HepG2 (cell line): ENCODE data around the gene LRRC32. TPM values are rescaled to one million over a fixed set of nuclear protein-coding genes. Genes with fewer than 3 reads are reported as not detected.

Experiments used
- SETDB1 ChIP-seq: sonication (generic); formaldehyde crosslinking; IDR thresholded peaks from 2 replicates; pipeline ENCODE4 v1.5.1; 2020; ENCODE audit warnings: missing genetic modification reagents, mild to moderate bottlenecking, borderline replicate concordance
- SYNCRIP ChIP-seq: fragments of 200-400 bp; formaldehyde crosslinking; IDR thresholded peaks from 2 replicates; pipeline ENCODE4 v1.6.1; 2018; ENCODE audit warnings: mild to moderate bottlenecking, low read depth, low read length; ENCODE audit not compliant: insufficient read depth
- ZBTB8A ChIP-seq: sonication (generic); formaldehyde crosslinking; IDR thresholded peaks from 2 replicates; pipeline ENCODE4 v1.4.0; 2020; ENCODE audit warnings: mild to moderate bottlenecking, low read depth, missing genetic modification reagents, borderline replicate concordance
- ZNF501 ChIP-seq: sonication (generic); formaldehyde crosslinking; IDR thresholded peaks from 2 replicates; pipeline ENCODE4 v1.5.1; 2020; ENCODE audit warnings: mild to moderate bottlenecking, moderate library complexity, missing genetic modification reagents
- ZNF577 ChIP-seq: sonication (generic); formaldehyde crosslinking; IDR thresholded peaks from 2 replicates; pipeline ENCODE4 v1.4.0; 2020; ENCODE audit warnings: mild to moderate bottlenecking, low read depth, missing genetic modification reagents, borderline replicate concordance
- ZSCAN31 ChIP-seq: sonication (generic); formaldehyde crosslinking; IDR thresholded peaks from 2 replicates; pipeline ENCODE4 v1.5.0; 2020; ENCODE audit warnings: low read depth, mild to moderate bottlenecking, missing genetic modification reagents
- polyA plus RNA-seq, 8 experiments: library from polyadenylated mRNA; depleted of rRNA in 3 of 8; stranded (reverse) in 7 of 8; unstranded in 1 of 8; fragments of >200 nt; fragmentation: Illumina TruSeq in 4 of 8; extraction: Trizol in 4 of 8; gene quantifications; 2 replicates each; pipeline versions ENCODE4 v1.2.1 to v1.2.3, GENCODE V29; 2011 to 2016; ENCODE audit warnings: low read depth in 4 of 8, missing spikeins in 1 of 8, mixed read lengths in 1 of 8; ENCODE audit not compliant: insufficient read depth in 1 of 8
- total RNA-seq, 5 experiments: library from RNA; depleted of rRNA; stranded (reverse); fragments of >200 nt; fragmentation: Illumina TruSeq; extraction: Trizol; gene quantifications; 2 replicates each; pipeline ENCODE4 v1.2.3, GENCODE V29; 2016; ENCODE audit warnings: low read depth in 1 of 5
- TF ChIP-seq, protein P1 (sequence below): sonication (generic); formaldehyde crosslinking; IDR thresholded peaks from 2 replicates; pipeline ENCODE4 v1.8.0; 2022; ENCODE audit warnings: missing genetic modification reagents, mild to moderate bottlenecking, moderate library complexity, borderline replicate concordance
- TF ChIP-seq, protein P2 (sequence below): sonication (generic); formaldehyde crosslinking; IDR thresholded peaks from 2 replicates; pipeline ENCODE4 v1.5.0; 2020; ENCODE audit warnings: mild to moderate bottlenecking, missing genetic modification reagents, moderate library complexity
- TF ChIP-seq, protein P3 (sequence below): sonication (generic); formaldehyde crosslinking; IDR thresholded peaks from 2 replicates; pipeline ENCODE4 v1.4.0; 2020; ENCODE audit warnings: missing genetic modification reagents, mild to moderate bottlenecking, borderline replicate concordance
- TF ChIP-seq, protein P4 (sequence below): sonication (generic); formaldehyde crosslinking; IDR thresholded peaks from 2 replicates; pipeline ENCODE4 v1.9.0; 2022; ENCODE audit warnings: missing genetic modification reagents, mild to moderate bottlenecking, borderline replicate concordance
- TF ChIP-seq, protein P5 (sequence below): sonication (generic); formaldehyde crosslinking; IDR thresholded peaks from 2 replicates; pipeline ENCODE4 v1.8.0; 2022; ENCODE audit warnings: mild to moderate bottlenecking, missing genetic modification reagents
- TF ChIP-seq, protein P6 (sequence below): sonication (generic); formaldehyde crosslinking; IDR thresholded peaks from 2 replicates; pipeline ENCODE4 v1.4.0; 2020; ENCODE audit warnings: missing genetic modification reagents, borderline replicate concordance
- TF ChIP-seq, protein P7 (sequence below): sonication (generic); formaldehyde crosslinking; IDR thresholded peaks from 2 replicates; pipeline ENCODE4 v1.8.1; 2022; ENCODE audit warnings: mild to moderate bottlenecking, missing genetic modification reagents

The LRRC32 gene
- total and polyA plus RNA-seq, 2 of the 13 experiments (the other 11 are each of a cell fraction or from before 2014, with no cell fraction given), result 0.07 TPM; not detected in 1

DNA sequence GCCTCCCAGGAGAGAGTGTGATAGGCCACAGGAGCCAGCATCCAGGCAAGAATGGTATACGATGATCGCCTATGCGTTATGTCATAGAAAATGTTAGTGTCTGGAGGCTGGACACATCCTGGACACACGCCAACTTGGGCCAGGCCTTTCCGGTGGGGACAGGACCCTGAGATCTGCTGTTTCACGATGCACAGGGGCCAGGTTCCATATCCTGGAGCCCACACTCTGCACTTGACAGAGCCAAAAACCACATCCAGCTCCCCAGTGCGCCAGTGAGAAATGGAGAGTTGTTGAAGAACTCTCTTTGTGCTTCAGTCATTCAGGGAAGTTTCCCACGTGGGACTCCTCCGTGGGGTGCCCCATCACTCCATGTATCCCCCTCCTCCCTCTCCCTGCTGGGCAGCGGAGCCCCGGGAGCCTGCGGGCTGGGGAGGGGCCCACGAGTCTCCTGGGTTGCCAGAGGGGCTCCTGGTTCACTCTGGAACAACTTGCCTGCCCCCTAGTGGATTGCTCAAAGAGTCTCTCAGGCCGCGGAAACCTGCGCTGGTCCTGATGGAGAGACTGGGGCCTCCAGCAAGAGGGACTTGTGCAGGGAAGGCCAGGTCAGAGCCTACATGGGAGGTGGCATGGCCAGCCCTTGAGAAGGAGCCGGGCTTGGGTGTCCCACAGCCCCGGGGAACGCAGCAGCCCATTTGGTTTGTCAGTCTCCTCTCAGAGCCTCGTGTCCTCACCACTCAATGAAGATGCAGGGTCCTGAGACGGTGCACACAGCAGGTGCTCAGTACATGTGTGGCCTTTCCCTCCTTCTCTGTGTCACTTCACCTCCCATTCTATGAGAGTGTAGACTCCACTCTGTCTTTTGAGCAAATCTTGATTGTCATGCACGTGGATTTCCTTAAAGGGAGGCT lies 10.2 kb upstream of the LRRC32 start (continued):
- TF ChIP-seq, protein P1, sequence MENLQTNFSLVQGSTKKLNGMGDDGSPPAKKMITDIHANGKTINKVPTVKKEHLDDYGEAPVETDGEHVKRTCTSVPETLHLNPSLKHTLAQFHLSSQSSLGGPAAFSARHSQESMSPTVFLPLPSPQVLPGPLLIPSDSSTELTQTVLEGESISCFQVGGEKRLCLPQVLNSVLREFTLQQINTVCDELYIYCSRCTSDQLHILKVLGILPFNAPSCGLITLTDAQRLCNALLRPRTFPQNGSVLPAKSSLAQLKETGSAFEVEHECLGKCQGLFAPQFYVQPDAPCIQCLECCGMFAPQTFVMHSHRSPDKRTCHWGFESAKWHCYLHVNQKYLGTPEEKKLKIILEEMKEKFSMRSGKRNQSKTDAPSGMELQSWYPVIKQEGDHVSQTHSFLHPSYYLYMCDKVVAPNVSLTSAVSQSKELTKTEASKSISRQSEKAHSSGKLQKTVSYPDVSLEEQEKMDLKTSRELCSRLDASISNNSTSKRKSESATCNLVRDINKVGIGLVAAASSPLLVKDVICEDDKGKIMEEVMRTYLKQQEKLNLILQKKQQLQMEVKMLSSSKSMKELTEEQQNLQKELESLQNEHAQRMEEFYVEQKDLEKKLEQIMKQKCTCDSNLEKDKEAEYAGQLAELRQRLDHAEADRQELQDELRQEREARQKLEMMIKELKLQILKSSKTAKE (CRISPR knock-in tag), result no peak
- TF ChIP-seq, protein P2, sequence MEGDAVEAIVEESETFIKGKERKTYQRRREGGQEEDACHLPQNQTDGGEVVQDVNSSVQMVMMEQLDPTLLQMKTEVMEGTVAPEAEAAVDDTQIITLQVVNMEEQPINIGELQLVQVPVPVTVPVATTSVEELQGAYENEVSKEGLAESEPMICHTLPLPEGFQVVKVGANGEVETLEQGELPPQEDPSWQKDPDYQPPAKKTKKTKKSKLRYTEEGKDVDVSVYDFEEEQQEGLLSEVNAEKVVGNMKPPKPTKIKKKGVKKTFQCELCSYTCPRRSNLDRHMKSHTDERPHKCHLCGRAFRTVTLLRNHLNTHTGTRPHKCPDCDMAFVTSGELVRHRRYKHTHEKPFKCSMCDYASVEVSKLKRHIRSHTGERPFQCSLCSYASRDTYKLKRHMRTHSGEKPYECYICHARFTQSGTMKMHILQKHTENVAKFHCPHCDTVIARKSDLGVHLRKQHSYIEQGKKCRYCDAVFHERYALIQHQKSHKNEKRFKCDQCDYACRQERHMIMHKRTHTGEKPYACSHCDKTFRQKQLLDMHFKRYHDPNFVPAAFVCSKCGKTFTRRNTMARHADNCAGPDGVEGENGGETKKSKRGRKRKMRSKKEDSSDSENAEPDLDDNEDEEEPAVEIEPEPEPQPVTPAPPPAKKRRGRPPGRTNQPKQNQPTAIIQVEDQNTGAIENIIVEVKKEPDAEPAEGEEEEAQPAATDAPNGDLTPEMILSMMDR (CRISPR knock-in tag), result peak; percentile 91
- TF ChIP-seq, protein P3, sequence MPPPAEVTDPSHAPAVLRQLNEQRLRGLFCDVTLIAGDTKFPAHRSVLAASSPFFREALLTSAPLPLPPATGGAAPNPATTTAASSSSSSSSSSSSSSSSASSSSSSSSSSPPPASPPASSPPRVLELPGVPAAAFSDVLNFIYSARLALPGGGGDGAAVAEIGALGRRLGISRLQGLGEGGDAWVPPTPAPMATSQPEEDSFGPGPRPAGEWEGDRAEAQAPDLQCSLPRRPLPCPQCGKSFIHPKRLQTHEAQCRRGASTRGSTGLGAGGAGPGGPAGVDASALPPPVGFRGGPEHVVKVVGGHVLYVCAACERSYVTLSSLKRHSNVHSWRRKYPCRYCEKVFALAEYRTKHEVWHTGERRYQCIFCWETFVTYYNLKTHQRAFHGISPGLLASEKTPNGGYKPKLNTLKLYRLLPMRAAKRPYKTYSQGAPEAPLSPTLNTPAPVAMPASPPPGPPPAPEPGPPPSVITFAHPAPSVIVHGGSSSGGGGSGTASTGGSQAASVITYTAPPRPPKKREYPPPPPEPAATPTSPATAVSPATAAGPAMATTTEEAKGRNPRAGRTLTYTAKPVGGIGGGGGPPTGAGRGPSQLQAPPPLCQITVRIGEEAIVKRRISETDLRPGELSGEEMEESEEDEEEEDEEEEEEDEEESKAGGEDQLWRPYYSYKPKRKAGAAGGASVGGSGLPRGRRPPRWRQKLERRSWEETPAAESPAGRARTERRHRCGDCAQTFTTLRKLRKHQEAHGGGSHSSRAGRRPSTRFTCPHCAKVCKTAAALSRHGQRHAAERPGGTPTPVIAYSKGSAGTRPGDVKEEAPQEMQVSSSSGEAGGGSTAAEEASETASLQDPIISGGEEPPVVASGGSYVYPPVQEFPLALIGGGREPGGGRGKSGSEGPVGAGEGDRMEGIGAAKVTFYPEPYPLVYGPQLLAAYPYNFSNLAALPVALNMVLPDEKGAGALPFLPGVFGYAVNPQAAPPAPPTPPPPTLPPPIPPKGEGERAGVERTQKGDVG (CRISPR knock-in tag), result no peak
- TF ChIP-seq SETDB1 (CRISPR knock-in tag) (no peak), ZSCAN31 (no peak), ZNF501 (CRISPR knock-in tag) (peak; percentile 62; the same call in 1 of the 2 replicates), ZNF577 (CRISPR knock-in tag) (no peak), ZBTB8A (CRISPR knock-in tag) (no peak), SYNCRIP (no peak)
- TF ChIP-seq, protein P4, sequence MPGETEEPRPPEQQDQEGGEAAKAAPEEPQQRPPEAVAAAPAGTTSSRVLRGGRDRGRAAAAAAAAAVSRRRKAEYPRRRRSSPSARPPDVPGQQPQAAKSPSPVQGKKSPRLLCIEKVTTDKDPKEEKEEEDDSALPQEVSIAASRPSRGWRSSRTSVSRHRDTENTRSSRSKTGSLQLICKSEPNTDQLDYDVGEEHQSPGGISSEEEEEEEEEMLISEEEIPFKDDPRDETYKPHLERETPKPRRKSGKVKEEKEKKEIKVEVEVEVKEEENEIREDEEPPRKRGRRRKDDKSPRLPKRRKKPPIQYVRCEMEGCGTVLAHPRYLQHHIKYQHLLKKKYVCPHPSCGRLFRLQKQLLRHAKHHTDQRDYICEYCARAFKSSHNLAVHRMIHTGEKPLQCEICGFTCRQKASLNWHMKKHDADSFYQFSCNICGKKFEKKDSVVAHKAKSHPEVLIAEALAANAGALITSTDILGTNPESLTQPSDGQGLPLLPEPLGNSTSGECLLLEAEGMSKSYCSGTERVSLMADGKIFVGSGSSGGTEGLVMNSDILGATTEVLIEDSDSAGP (CRISPR knock-in tag), result no peak; the same call in 1 of the 2 replicates
- TF ChIP-seq, protein P5, sequence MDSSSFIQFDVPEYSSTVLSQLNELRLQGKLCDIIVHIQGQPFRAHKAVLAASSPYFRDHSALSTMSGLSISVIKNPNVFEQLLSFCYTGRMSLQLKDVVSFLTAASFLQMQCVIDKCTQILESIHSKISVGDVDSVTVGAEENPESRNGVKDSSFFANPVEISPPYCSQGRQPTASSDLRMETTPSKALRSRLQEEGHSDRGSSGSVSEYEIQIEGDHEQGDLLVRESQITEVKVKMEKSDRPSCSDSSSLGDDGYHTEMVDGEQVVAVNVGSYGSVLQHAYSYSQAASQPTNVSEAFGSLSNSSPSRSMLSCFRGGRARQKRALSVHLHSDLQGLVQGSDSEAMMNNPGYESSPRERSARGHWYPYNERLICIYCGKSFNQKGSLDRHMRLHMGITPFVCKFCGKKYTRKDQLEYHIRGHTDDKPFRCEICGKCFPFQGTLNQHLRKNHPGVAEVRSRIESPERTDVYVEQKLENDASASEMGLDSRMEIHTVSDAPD (CRISPR knock-in tag), result no peak
- TF ChIP-seq, protein P6, sequence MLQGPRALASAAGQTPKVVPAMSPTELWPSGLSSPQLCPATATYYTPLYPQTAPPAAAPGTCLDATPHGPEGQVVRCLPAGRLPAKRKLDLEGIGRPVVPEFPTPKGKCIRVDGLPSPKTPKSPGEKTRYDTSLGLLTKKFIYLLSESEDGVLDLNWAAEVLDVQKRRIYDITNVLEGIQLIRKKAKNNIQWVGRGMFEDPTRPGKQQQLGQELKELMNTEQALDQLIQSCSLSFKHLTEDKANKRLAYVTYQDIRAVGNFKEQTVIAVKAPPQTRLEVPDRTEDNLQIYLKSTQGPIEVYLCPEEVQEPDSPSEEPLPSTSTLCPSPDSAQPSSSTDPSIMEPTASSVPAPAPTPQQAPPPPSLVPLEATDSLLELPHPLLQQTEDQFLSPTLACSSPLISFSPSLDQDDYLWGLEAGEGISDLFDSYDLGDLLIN (CRISPR knock-in tag), result no peak
- TF ChIP-seq, protein P7, sequence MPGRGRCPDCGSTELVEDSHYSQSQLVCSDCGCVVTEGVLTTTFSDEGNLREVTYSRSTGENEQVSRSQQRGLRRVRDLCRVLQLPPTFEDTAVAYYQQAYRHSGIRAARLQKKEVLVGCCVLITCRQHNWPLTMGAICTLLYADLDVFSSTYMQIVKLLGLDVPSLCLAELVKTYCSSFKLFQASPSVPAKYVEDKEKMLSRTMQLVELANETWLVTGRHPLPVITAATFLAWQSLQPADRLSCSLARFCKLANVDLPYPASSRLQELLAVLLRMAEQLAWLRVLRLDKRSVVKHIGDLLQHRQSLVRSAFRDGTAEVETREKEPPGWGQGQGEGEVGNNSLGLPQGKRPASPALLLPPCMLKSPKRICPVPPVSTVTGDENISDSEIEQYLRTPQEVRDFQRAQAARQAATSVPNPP (CRISPR knock-in tag), result no peak
